ENCODE data around the gene NAV3. TPM values are rescaled to one million over a fixed set of nuclear protein-coding genes. Genes with fewer than 3 reads are reported as not detected.
"Not testable (repeated sequence)": the region's sequence is repeated elsewhere in the genome, so short reads cannot be mapped to it uniquely, and the experiment has no call there.

Gene NAV3
- total RNA-seq, 2 donors from 2014 or later, result not detected

GRCh38 chr12:78220811-78221210 is 390.1 kb downstream of the NAV3 start:
- no peaks in the 10 kb centered on the region for H3K4me1 Mint-ChIP-seq (ENCODE audit: low read depth)
- H3K27ac Mint-ChIP-seq, result no peak overlapping the region
- no peak overlapping the region for H3K4me3 Mint-ChIP-seq
- peaks cover 2 to 9% of the 10 kb centered on the region in 2 donors for H3K9me3 Mint-ChIP-seq
- no peak for ATAC-seq (replicated peaks in 1 of 2)
- no peak for DNase-seq
- H3K27me3 Mint-ChIP-seq (ENCODE audit: low read depth), result no peaks in the 10 kb centered on the region
- no peaks in the 10 kb centered on the region for H3K36me3 Mint-ChIP-seq (ENCODE audit: insufficient read depth in 2 of 2)

GRCh38 chr12:78224154-78224553 is 393.5 kb downstream of the NAV3 start:
- no peaks in the 10 kb centered on the region for H3K4me1 Mint-ChIP-seq (ENCODE audit: low read depth)
- H3K36me3 Mint-ChIP-seq (ENCODE audit: insufficient read depth in 2 of 2), result no peaks in the 10 kb centered on the region
- DNase-seq (no peak), ATAC-seq (replicated peaks in 1 of 2) (no peak)
- H3K9me3 Mint-ChIP-seq, result peaks cover 2 to 9% of the 10 kb centered on the region in 2 donors
- H3K4me3 Mint-ChIP-seq, result no peak overlapping the region
- no peak overlapping the region for H3K27ac Mint-ChIP-seq
- H3K27me3 Mint-ChIP-seq (ENCODE audit: low read depth), result no peaks in the 10 kb centered on the region

DNA sequence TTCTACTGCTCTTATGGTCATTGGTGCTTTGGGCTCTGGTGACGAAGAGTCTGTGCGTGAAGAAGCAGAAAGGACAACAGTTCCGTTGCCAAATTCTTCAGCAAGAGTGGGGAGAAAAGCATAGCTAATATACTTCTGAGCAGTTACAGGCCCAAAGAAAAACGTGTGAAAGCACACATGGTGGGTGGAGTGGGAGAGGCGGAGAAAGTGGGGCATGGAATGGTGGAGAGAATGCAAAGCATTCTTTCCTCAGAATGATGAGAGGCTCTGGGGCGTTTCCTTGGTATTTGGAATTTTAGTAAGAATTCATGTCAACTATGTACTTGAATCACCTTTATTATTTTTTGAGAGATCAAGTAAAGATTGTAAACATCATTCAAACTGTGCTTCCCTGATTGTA is 396.1 kb downstream of the NAV3 start:
- H3K27me3 Mint-ChIP-seq (ENCODE audit: low read depth), result no peaks in the 10 kb centered on the region
- H3K36me3 Mint-ChIP-seq (ENCODE audit: insufficient read depth in 2 of 2), result no peaks in the 10 kb centered on the region
- H3K9me3 Mint-ChIP-seq, result peaks cover 2 to 8% of the 10 kb centered on the region in 2 donors
- no peak for ATAC-seq (replicated peaks in 1 of 2)
- no peak overlapping the region for H3K27ac Mint-ChIP-seq
- DNase-seq, result no peak
- no peak overlapping the region for H3K4me3 Mint-ChIP-seq
- H3K4me1 Mint-ChIP-seq (ENCODE audit: low read depth), result no peaks in the 10 kb centered on the region

DNA sequence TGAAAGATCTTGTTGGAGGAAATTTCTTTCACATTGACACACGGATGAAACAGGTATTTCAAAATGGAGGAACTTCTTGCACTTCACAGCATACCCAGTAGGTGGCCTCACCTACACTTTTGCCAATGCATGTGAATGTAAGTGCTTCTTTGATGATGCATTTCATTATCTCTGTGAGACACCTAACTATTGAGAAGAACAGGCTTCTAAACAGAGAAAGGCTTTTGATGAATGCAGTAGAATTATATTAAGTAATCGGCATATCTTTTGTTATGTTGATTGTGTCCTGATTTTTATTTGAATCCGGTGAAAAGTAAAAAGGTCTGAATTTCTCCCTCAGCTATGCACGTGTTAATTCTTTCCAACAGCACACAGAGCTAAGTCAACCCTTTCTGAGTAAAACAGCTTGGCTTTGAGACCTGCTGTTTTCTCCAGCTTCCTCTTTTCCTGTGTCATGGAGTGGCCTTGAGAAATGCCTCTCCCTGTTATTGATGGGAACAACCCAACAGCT is 399.0 kb downstream of the NAV3 start:
- peak; percentile 23 to 29 for DNase-seq
- H3K4me1 Mint-ChIP-seq (ENCODE audit: low read depth), result no peaks in the 10 kb centered on the region
- no peak overlapping the region for H3K4me3 Mint-ChIP-seq
- no peak overlapping the region for H3K27ac Mint-ChIP-seq
- no peaks in the 10 kb centered on the region for H3K36me3 Mint-ChIP-seq (ENCODE audit: insufficient read depth in 2 of 2)
- no peaks in the 10 kb centered on the region for H3K27me3 Mint-ChIP-seq (ENCODE audit: low read depth)
- peak in 1 of 2 donors; percentile 39 for ATAC-seq (replicated peaks in 1 of 2)
- H3K9me3 Mint-ChIP-seq, result peaks cover 2% of the 10 kb centered on the region in 2 donors

DNA sequence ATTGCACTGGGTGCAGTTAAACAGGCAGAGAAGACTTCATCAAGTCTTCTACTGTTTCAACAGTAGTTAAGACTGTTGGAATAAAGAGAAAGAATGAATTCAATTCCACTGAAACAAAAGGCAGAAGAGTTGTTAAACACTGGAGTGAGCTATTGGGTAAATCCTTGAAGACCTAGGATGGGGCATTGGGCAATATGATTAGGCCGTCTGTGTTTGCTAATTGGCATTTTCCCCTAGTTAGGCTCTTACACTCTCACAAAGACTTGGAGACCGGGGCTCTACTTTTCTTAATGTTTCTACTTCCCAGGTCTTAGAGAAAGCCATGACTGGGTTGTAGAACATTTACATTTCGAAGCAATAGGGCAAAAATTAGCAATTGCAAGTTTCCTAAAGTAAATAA is 402.1 kb downstream of the NAV3 start:
- no peaks in the 10 kb centered on the region for H3K27me3 Mint-ChIP-seq (ENCODE audit: low read depth)
- no peak overlapping the region for H3K4me3 Mint-ChIP-seq
- no peak overlapping the region for H3K27ac Mint-ChIP-seq
- DNase-seq (no peak), ATAC-seq (replicated peaks in 1 of 2) (no peak)
- H3K4me1 Mint-ChIP-seq (ENCODE audit: low read depth), result no peaks in the 10 kb centered on the region
- H3K36me3 Mint-ChIP-seq (ENCODE audit: insufficient read depth in 2 of 2), result no peaks in the 10 kb centered on the region
- H3K9me3 Mint-ChIP-seq, result peaks cover 2 to 3% of the 10 kb centered on the region in 2 donors

- DNase-seq, result no peak
- H3K9me3 Mint-ChIP-seq, result peaks cover 3 to 5% of the 10 kb centered on the region in 2 donors
- H3K4me3 Mint-ChIP-seq, result no peak overlapping the region
- H3K27me3 Mint-ChIP-seq (ENCODE audit: low read depth), result no peaks in the 10 kb centered on the region
- no peak for ATAC-seq (replicated peaks in 1 of 2)
- no peak overlapping the region for H3K27ac Mint-ChIP-seq
- H3K4me1 Mint-ChIP-seq (ENCODE audit: low read depth), result no peaks in the 10 kb centered on the region
- no peaks in the 10 kb centered on the region for H3K36me3 Mint-ChIP-seq (ENCODE audit: insufficient read depth in 2 of 2)
Observed at GRCh38 chr12:78236264-78236663, 405.6 kb downstream of the NAV3 start.

- no peaks in the 10 kb centered on the region for H3K36me3 Mint-ChIP-seq (ENCODE audit: insufficient read depth in 2 of 2)
- peaks cover 2 to 9% of the 10 kb centered on the region in 2 donors for H3K9me3 Mint-ChIP-seq
- no peaks in the 10 kb centered on the region for H3K27me3 Mint-ChIP-seq (ENCODE audit: low read depth)
- DNase-seq, result no peak
- H3K27ac Mint-ChIP-seq, result no peak overlapping the region
- no peaks in the 10 kb centered on the region for H3K4me1 Mint-ChIP-seq (ENCODE audit: low read depth)
- ATAC-seq (replicated peaks in 1 of 2), result no peak
- H3K4me3 Mint-ChIP-seq, result no peak overlapping the region
Observed at GRCh38 chr12:78239544-78239943, 408.9 kb downstream of the NAV3 start.

DNA sequence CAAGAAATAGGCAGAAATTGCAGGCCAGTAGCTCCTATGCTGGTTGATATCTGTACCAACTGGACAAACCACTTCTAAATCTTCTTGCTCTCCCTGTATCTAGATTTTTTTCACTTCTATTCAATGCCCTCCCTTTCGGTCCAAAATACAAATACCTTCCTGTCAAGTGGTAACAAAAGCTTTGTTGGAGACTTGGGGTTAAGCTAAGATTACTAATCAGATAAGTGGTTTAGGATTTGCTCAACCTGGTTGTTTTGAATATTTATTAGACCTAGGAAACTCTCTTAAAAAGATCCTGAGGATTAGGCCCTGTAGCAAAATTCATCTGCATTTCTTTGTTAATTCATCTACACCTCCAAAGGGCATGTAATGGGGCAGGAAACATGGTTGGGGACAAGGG is 410.1 kb downstream of the NAV3 start:
- no peak overlapping the region for H3K4me3 Mint-ChIP-seq
- H3K36me3 Mint-ChIP-seq (ENCODE audit: insufficient read depth in 2 of 2), result no peaks in the 10 kb centered on the region
- no peak overlapping the region for H3K27ac Mint-ChIP-seq
- DNase-seq (no peak), ATAC-seq (replicated peaks in 1 of 2) (no peak)
- H3K27me3 Mint-ChIP-seq (ENCODE audit: low read depth), result no peaks in the 10 kb centered on the region
- H3K9me3 Mint-ChIP-seq, result peaks cover 0 to 11% of the 10 kb centered on the region in 2 donors
- H3K4me1 Mint-ChIP-seq (ENCODE audit: low read depth), result no peaks in the 10 kb centered on the region

GRCh38 chr12:78241446-78241845 is 410.8 kb downstream of the NAV3 start:
- H3K36me3 Mint-ChIP-seq (ENCODE audit: insufficient read depth in 2 of 2), result no peaks in the 10 kb centered on the region
- H3K4me3 Mint-ChIP-seq, result no peak overlapping the region
- DNase-seq, result no peak
- peaks cover 0 to 13% of the 10 kb centered on the region in 2 donors for H3K9me3 Mint-ChIP-seq
- no peaks in the 10 kb centered on the region for H3K27me3 Mint-ChIP-seq (ENCODE audit: low read depth)
- no peak for ATAC-seq (replicated peaks in 1 of 2)
- H3K27ac Mint-ChIP-seq, result no peak overlapping the region
- no peaks in the 10 kb centered on the region for H3K4me1 Mint-ChIP-seq (ENCODE audit: low read depth)

DNA sequence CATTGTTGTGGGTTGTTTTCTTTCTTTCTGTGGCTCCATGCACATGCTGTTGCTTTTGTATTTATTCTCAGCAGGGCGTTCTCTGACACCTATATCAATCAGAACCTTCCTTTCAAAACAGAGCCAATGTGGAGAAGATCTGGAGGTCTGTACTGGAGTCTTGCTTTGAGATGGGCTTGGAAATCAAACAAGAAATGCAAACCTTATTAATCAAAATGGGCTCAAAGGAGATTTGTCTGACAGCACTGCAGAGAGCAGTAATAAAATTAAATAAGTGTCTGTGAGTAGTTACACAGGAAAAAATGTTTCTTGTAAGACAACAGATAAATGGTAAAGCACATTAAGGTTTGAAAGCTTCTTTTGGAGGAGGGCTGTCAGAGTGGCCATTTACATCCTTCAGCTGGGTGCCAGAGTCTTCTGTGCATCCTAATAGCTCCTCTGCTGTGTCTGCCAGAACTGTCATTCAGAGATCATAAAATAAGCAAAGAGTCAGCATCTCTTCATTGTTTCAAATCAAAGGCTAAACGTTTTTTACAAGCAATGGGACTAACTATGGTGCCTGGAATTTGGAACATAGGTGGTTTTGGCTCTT is 414.3 kb downstream of the NAV3 start:
- no peaks in the 10 kb centered on the region for H3K27me3 Mint-ChIP-seq (ENCODE audit: low read depth)
- no peaks in the 10 kb centered on the region for H3K36me3 Mint-ChIP-seq (ENCODE audit: insufficient read depth in 2 of 2)
- DNase-seq, result no peak
- no peaks in the 10 kb centered on the region for H3K4me1 Mint-ChIP-seq (ENCODE audit: low read depth)
- ATAC-seq (replicated peaks in 1 of 2), result no peak
- H3K9me3 Mint-ChIP-seq, result peaks cover 5 to 21% of the 10 kb centered on the region in 2 donors
- H3K4me3 Mint-ChIP-seq, result no peak overlapping the region
- no peak overlapping the region for H3K27ac Mint-ChIP-seq

DNA sequence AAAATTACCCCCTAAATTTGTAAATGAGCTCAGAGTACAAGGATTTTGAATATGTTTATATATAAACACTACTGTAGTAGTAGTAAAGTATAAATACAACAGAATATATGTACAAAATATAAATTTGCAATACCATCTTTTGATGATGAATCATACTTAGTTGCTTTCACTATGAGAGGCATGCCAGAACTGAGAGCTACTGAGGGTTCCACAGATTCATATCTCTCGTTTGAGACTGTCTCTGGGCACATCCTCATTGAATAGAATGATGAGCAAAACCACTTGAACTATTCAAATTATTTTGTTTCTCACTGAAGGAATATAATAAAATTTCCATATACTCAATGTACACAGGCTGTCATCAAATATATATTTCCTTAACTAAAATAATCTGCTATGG is 417.6 kb downstream of the NAV3 start:
- DNase-seq, result no peak
- Mint-ChIP-seq H3K27ac (no peak overlapping the region), H3K4me3 (no peak overlapping the region), H3K9me3 (peaks cover 6 to 14% of the 10 kb centered on the region in 2 donors), H3K4me1 (ENCODE audit: low read depth) (no peaks in the 10 kb centered on the region), H3K27me3 (ENCODE audit: low read depth) (no peaks in the 10 kb centered on the region), H3K36me3 (ENCODE audit: insufficient read depth in 2 of 2) (no peaks in the 10 kb centered on the region)
- no peak for ATAC-seq (replicated peaks in 1 of 2)

DNA sequence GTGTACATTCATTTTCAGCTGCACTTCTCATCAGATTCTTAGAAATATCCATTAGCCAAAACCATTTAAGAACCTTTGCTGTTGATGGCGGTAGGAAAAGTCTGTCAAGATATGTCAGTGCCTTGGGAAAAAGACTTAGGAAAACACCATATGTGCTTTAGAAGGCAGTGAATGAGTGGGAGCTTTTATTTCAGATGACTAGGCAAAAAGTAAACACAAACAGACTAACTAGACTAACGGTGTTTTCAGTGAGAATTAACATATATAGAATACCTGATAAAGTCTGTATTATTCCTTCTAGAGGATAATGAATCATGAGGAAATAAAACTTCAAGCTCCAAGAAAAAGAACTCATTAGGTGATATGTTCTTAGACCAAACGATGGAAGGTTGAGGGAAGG is 418.9 kb downstream of the NAV3 start:
- DNase-seq (no peak), ATAC-seq (replicated peaks in 1 of 2) (no peak)
- Mint-ChIP-seq H3K27ac (no peak overlapping the region), H3K4me1 (ENCODE audit: low read depth) (no peaks in the 10 kb centered on the region), H3K27me3 (ENCODE audit: low read depth) (no peaks in the 10 kb centered on the region), H3K36me3 (ENCODE audit: insufficient read depth in 2 of 2) (no peaks in the 10 kb centered on the region), H3K9me3 (peaks cover 6 to 15% of the 10 kb centered on the region in 2 donors), H3K4me3 (no peak overlapping the region)

- H3K27ac Mint-ChIP-seq; DNase-seq; H3K4me3 Mint-ChIP-seq; ATAC-seq (replicated peaks in 1 of 2); H3K36me3 Mint-ChIP-seq (ENCODE audit: insufficient read depth in 2 of 2); H3K4me1 Mint-ChIP-seq (ENCODE audit: low read depth); H3K27me3 Mint-ChIP-seq (ENCODE audit: low read depth): not testable (repeated sequence)
- peaks cover 8 to 17% of the 10 kb centered on the region in 2 donors for H3K9me3 Mint-ChIP-seq
Observed at GRCh38 chr12:78257662-78258061, 427.0 kb downstream of the NAV3 start.

- DNase-seq (no peak), ATAC-seq (replicated peaks in 1 of 2) (no peak)
- Mint-ChIP-seq H3K36me3 (ENCODE audit: insufficient read depth in 2 of 2) (peaks cover 0 to 2% of the 10 kb centered on the region in 2 donors), H3K27me3 (ENCODE audit: low read depth) (no peaks in the 10 kb centered on the region), H3K4me1 (ENCODE audit: low read depth) (no peaks in the 10 kb centered on the region), H3K27ac (no peak overlapping the region), H3K4me3 (no peak overlapping the region), H3K9me3 (peaks cover 7 to 13% of the 10 kb centered on the region in 2 donors)
Observed at GRCh38 chr12:78260976-78261375, 430.3 kb downstream of the NAV3 start.

Measured in activated T-cell treated with anti-CD3 and anti-CD28 coated beads, Interleukin-2, amount 50 U/mL, for 72 hours (primary cell).